HT1080 (cell line): ENCODE results near the gene ASAP2. TPM values are rescaled to one million over a fixed set of nuclear protein-coding genes. Genes with fewer than 3 reads are reported as not detected.

Experiments used
- DNase-seq: peaks from one replicate; pipeline ENCODE4 v3.0.0-alpha.2; 2015; ENCODE audit warnings: low read depth
- total RNA-seq: library from RNA; depleted of rRNA; stranded (reverse); fragments of >200 nt; shearing (Covaris generic); gene quantifications from 2 replicates; pipeline ENCODE4 v1.2.3, GENCODE V29; 2014

ASAP2 gene
- total RNA-seq, 1 experiment from 2014 or later: 24.0 TPM

- DNase-seq: no peak
Observed at GRCh38 chr2:9343524-9343923, 136.9 kb downstream of the ASAP2 start.

GRCh38 chr2:9344434-9344833 is 137.8 kb downstream of the ASAP2 start:
- DNase-seq: no peak

- DNase-seq: no peak
Observed at GRCh38 chr2:9345343-9345742, 138.7 kb downstream of the ASAP2 start.

GRCh38 chr2:9345997-9346396 is 139.4 kb downstream of the ASAP2 start:
- no peak for DNase-seq

- DNase-seq: no peak
Observed at GRCh38 chr2:9346885-9347284, 140.3 kb downstream of the ASAP2 start.

- DNase-seq: no peak
Observed at GRCh38 chr2:9347411-9347881, 140.8 kb downstream of the ASAP2 start.

GRCh38 chr2:9354318-9354717 is 147.7 kb downstream of the ASAP2 start:
- DNase-seq: no peak

GRCh38 chr2:9355270-9355669 is 148.7 kb downstream of the ASAP2 start:
- DNase-seq: no peak

- DNase-seq: no peak
Observed at GRCh38 chr2:9355716-9356115, 149.1 kb downstream of the ASAP2 start.

GRCh38 chr2:9356261-9356660 is 149.6 kb downstream of the ASAP2 start:
- no peak for DNase-seq

GRCh38 chr2:9358846-9359245 is 152.2 kb downstream of the ASAP2 start:
- DNase-seq: no peak

GRCh38 chr2:9359463-9359862 is 152.9 kb downstream of the ASAP2 start:
- DNase-seq: no peak

- no peak for DNase-seq
Observed at GRCh38 chr2:9360110-9360509, 153.5 kb downstream of the ASAP2 start.

GRCh38 chr2:9360701-9361100 is 154.1 kb downstream of the ASAP2 start:
- DNase-seq: no peak

GRCh38 chr2:9364373-9364772 is 157.8 kb downstream of the ASAP2 start:
- DNase-seq: no peak

- DNase-seq: no peak
Observed at GRCh38 chr2:9364791-9365497, 158.3 kb downstream of the ASAP2 start.

- no peak for DNase-seq
Observed at GRCh38 chr2:9365498-9366019, 158.9 kb downstream of the ASAP2 start.

GRCh38 chr2:9366026-9366425 is 159.4 kb downstream of the ASAP2 start:
- no peak for DNase-seq

- DNase-seq: no peak
Observed at GRCh38 chr2:9370746-9371145, 164.1 kb downstream of the ASAP2 start.

GRCh38 chr2:9373047-9373446 is 166.4 kb downstream of the ASAP2 start:
- no peak for DNase-seq

GRCh38 chr2:9373476-9373875 is 166.9 kb downstream of the ASAP2 start:
- no peak for DNase-seq

GRCh38 chr2:9374071-9374730 is 167.6 kb downstream of the ASAP2 start:
- DNase-seq: no peak
